ENCODE data around the gene PPP1R9B. TPM values are rescaled to one million over a fixed set of nuclear protein-coding genes. Genes with fewer than 3 reads are reported as not detected.

PPP1R9B gene
- total and polyA plus RNA-seq, 2 experiments from 2014 or later, result 5.1 to 26.2 TPM

DNA sequence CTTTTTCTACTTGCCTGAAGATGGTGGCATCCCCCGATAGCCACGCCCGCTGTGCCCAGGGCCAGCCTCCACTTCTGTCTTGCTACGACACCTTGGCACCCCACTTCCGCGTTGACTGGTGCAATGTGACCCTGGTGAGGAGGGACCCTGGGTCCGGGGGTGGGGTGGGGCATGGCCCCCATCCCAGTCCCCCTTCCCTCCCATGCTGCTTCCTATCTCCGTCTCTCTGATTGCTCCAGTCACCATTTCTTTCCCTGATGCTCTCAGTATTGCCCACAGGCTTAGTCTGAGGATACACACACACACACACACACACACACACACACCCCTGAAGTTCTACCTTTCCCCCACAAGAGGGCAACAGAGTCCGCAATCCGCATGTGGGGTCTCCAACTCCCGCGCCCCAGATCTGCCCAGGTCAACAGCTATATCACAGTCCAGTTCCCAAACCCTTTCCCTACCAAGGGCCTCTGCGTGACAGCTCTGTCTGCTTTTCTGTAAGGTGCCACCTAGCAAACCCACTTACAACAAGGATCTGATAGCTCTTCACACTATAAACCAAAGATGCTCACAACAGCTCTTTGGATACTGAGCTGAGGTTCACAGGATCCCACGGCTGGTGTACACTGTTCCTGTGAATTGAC lies 18.8 kb upstream of the PPP1R9B start:
- no peak for TF ChIP-seq EZH2phosphoT487 (IDR thresholded peaks at IDR 0.05; ENCODE audit: low read depth, severe bottlenecking, unreplicated experiment)
- TF ChIP-seq, protein P1, sequence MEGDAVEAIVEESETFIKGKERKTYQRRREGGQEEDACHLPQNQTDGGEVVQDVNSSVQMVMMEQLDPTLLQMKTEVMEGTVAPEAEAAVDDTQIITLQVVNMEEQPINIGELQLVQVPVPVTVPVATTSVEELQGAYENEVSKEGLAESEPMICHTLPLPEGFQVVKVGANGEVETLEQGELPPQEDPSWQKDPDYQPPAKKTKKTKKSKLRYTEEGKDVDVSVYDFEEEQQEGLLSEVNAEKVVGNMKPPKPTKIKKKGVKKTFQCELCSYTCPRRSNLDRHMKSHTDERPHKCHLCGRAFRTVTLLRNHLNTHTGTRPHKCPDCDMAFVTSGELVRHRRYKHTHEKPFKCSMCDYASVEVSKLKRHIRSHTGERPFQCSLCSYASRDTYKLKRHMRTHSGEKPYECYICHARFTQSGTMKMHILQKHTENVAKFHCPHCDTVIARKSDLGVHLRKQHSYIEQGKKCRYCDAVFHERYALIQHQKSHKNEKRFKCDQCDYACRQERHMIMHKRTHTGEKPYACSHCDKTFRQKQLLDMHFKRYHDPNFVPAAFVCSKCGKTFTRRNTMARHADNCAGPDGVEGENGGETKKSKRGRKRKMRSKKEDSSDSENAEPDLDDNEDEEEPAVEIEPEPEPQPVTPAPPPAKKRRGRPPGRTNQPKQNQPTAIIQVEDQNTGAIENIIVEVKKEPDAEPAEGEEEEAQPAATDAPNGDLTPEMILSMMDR (IDR thresholded peaks at IDR 0.05; ENCODE audit: poor library complexity), result peak; percentile 90
- Histone ChIP-seq H3K27me3 (no peaks in the 10 kb centered on the region), H3K9me2 (replicated peaks; ENCODE audit: insufficient read depth) (no peaks in the 10 kb centered on the region), H2AFZ (no peak overlapping the region), H3K9me3 (ENCODE audit: low read depth) (no peaks in the 10 kb centered on the region), H3K4me1 (ENCODE audit: insufficient read depth) (peaks cover 8% of the 10 kb centered on the region), H3K4me2 (no peak overlapping the region), H3K4me3 (no peak overlapping the region), H3K79me2 (no peaks in the 10 kb centered on the region), H3K36me3 (replicated peaks; ENCODE audit: insufficient read depth, low read depth) (no peaks in the 10 kb centered on the region), H4K20me1 (ENCODE audit: insufficient read depth, poor library complexity, severe bottlenecking) (no peaks in the 10 kb centered on the region), H3K27ac (no peak overlapping the region)
- DNase-seq (ENCODE audit: low spot score), result peak; percentile 76
- WGBS (ENCODE audit: low lambda C conversion rate, missing lambda C conversion rate), result 39% methylated on average over 11 of the region's 14 CpGs

GRCh38 chr17:50168319-50168718 lies 17.8 kb upstream of the PPP1R9B start:
- H2AFZ ChIP-seq, result no peak overlapping the region
- WGBS (ENCODE audit: low lambda C conversion rate, missing lambda C conversion rate), result 91% methylated on average over 11 of the region's 13 CpGs
- H3K4me2 ChIP-seq, result no peak overlapping the region
- H4K20me1 ChIP-seq (ENCODE audit: insufficient read depth, poor library complexity, severe bottlenecking), result no peaks in the 10 kb centered on the region
- no peaks in the 10 kb centered on the region for H3K79me2 ChIP-seq
- no peak overlapping the region for H3K4me3 ChIP-seq
- no peaks in the 10 kb centered on the region for H3K36me3 ChIP-seq (replicated peaks; ENCODE audit: insufficient read depth, low read depth)
- H3K9me2 ChIP-seq (replicated peaks; ENCODE audit: insufficient read depth), result no peaks in the 10 kb centered on the region
- DNase-seq (ENCODE audit: low spot score), result no peak
- peaks cover 8% of the 10 kb centered on the region for H3K4me1 ChIP-seq (ENCODE audit: insufficient read depth)
- H3K9me3 ChIP-seq (ENCODE audit: low read depth), result no peaks in the 10 kb centered on the region
- no peaks in the 10 kb centered on the region for H3K27me3 ChIP-seq
- no peak for TF ChIP-seq EZH2phosphoT487 (IDR thresholded peaks at IDR 0.05; ENCODE audit: low read depth, severe bottlenecking, unreplicated experiment)
- no peak overlapping the region for H3K27ac ChIP-seq

DNA sequence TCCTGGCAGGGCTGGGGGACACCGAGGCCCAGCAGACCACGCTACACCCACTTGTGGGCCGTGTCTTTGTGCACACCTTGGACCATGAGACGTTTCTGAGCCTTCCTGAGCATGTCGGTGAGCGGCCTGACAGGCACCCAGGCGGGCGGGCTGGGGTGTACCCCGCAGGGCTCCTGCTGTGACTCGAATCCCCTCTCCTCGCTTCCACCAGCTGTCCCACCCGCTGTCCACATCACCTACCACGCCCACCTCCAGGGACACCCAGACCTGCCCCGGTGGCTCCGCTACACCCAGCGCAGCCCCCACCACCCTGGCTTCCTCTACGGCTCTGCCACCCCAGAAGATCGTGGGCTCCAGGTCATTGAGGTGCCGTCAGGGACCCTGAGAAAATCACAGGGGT lies 16.9 kb upstream of the PPP1R9B start:
- Histone ChIP-seq H2AFZ (no peak overlapping the region), H3K9me3 (ENCODE audit: low read depth) (no peaks in the 10 kb centered on the region), H3K4me2 (no peak overlapping the region), H3K4me1 (ENCODE audit: insufficient read depth) (no peaks in the 10 kb centered on the region), H3K27ac (no peak overlapping the region), H3K4me3 (no peak overlapping the region), H3K9me2 (replicated peaks; ENCODE audit: insufficient read depth) (no peaks in the 10 kb centered on the region), H3K36me3 (replicated peaks; ENCODE audit: insufficient read depth, low read depth) (no peaks in the 10 kb centered on the region), H3K27me3 (no peaks in the 10 kb centered on the region), H4K20me1 (ENCODE audit: insufficient read depth, poor library complexity, severe bottlenecking) (no peaks in the 10 kb centered on the region), H3K79me2 (no peaks in the 10 kb centered on the region)
- no peak for DNase-seq (ENCODE audit: low spot score)
- TF ChIP-seq EZH2phosphoT487 (IDR thresholded peaks at IDR 0.05; ENCODE audit: low read depth, severe bottlenecking, unreplicated experiment) (no peak), EZH2 (IDR thresholded peaks at IDR 0.05; ENCODE audit: borderline replicate concordance) (no peak)
- TF ChIP-seq, protein P1 (IDR thresholded peaks at IDR 0.05; ENCODE audit: poor library complexity), result no peak
- WGBS (ENCODE audit: low lambda C conversion rate, missing lambda C conversion rate), result 89% methylated on average over 17 of the region's 19 CpGs

DNA sequence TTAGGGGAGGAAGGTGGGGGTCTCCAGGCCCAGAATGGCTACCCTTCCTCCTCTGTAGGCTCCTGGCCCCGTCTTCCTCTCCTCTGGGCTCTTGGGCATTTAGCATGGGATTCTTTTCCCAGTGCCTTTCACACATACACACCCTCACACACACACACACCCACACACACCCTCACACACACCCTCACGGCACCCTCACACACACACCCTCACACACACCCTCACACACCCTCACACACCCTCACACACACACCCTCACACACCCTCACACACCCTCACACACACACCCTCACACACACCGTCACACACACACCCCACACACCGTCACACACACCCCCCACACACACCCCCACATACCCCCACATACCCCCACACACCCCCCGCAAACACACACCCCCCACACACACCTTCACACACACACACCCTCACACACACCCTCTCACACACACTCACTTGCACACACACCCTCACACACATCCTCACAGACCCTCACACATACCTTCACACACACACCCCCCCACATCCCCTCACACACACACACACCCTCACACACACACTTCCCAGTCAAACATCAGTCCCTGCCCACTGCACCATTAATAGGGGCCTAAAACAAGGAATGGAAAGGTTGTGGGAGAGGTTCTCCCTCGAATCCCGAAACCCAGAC lies 16.2 kb upstream of the PPP1R9B start:
- no peak for DNase-seq (ENCODE audit: low spot score)
- Histone ChIP-seq H4K20me1 (ENCODE audit: insufficient read depth, poor library complexity, severe bottlenecking) (no peaks in the 10 kb centered on the region), H3K36me3 (replicated peaks; ENCODE audit: insufficient read depth, low read depth) (no peaks in the 10 kb centered on the region), H3K4me2 (no peak overlapping the region), H3K27me3 (no peaks in the 10 kb centered on the region), H3K9me3 (ENCODE audit: low read depth) (no peaks in the 10 kb centered on the region), H3K79me2 (no peaks in the 10 kb centered on the region), H2AFZ (no peak overlapping the region), H3K4me3 (no peak overlapping the region), H3K4me1 (ENCODE audit: insufficient read depth) (no peaks in the 10 kb centered on the region), H3K27ac (no peak overlapping the region), H3K9me2 (replicated peaks; ENCODE audit: insufficient read depth) (no peaks in the 10 kb centered on the region)
- TF ChIP-seq EZH2phosphoT487 (IDR thresholded peaks at IDR 0.05; ENCODE audit: low read depth, severe bottlenecking, unreplicated experiment) (no peak), EZH2 (IDR thresholded peaks at IDR 0.05; ENCODE audit: borderline replicate concordance) (no peak)
- TF ChIP-seq, protein P1 (IDR thresholded peaks at IDR 0.05; ENCODE audit: poor library complexity), result no peak
- WGBS (ENCODE audit: low lambda C conversion rate, missing lambda C conversion rate), result 79% methylated on average over 3 of the region's 7 CpGs

Measured in hepatocyte (in vitro differentiated cells).